ENCODE data around the gene GNB1L. TPM values are rescaled to one million over a fixed set of nuclear protein-coding genes. Genes with fewer than 3 reads are reported as not detected.

The GNB1L gene
- total and polyA plus RNA-seq, 9 of the 15 experiments (the other 6 are each of a cell fraction or from before 2014, with no cell fraction given): 0.56 to 50.5 (median 10.2) TPM

DNA sequence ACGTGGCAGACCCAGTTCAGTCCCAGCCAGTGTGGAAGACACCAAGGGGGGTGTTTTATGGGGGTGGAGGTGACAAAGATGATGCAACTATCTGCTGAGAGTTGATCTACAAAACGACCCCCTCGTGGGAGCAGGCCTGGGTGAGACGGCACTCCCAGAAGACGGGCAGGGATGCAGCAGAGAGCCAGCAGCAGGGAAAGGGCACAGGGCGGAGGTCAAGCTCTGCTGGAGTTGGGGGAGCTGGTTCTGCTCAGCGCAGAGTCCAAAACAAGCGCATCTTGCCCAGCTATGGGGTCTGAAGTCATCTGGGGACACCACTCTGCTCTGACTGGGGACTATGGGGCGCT lies 3.9 kb downstream of the GNB1L start (continued):
- TF ChIP-seq, protein P1, sequence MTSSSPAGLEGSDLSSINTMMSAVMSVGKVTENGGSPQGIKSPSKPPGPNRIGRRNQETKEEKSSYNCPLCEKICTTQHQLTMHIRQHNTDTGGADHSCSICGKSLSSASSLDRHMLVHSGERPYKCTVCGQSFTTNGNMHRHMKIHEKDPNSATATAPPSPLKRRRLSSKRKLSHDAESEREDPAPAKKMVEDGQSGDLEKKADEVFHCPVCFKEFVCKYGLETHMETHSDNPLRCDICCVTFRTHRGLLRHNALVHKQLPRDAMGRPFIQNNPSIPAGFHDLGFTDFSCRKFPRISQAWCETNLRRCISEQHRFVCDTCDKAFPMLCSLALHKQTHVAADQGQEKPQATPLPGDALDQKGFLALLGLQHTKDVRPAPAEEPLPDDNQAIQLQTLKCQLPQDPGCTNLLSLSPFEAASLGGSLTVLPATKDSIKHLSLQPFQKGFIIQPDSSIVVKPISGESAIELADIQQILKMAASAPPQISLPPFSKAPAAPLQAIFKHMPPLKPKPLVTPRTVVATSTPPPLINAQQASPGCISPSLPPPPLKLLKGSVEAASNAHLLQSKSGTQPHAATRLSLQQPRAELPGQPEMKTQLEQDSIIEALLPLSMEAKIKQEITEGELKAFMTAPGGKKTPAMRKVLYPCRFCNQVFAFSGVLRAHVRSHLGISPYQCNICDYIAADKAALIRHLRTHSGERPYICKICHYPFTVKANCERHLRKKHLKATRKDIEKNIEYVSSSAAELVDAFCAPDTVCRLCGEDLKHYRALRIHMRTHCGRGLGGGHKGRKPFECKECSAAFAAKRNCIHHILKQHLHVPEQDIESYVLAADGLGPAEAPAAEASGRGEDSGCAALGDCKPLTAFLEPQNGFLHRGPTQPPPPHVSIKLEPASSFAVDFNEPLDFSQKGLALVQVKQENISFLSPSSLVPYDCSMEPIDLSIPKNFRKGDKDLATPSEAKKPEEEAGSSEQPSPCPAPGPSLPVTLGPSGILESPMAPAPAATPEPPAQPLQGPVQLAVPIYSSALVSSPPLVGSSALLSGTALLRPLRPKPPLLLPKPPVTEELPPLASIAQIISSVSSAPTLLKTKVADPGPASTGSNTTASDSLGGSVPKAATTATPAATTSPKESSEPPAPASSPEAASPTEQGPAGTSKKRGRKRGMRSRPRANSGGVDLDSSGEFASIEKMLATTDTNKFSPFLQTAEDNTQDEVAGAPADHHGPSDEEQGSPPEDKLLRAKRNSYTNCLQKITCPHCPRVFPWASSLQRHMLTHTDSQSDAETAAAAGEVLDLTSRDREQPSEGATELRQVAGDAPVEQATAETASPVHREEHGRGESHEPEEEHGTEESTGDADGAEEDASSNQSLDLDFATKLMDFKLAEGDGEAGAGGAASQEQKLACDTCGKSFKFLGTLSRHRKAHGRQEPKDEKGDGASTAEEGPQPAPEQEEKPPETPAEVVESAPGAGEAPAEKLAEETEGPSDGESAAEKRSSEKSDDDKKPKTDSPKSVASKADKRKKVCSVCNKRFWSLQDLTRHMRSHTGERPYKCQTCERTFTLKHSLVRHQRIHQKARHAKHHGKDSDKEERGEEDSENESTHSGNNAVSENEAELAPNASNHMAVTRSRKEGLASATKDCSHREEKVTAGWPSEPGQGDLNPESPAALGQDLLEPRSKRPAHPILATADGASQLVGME (CRISPR knock-in tag; IDR thresholded peaks at IDR 0.05): peak; percentile 7; the same call in 1 of the 2 replicates
- TF ChIP-seq RBBP5 (IDR thresholded peaks at IDR 0.05; ENCODE audit: borderline replicate concordance, insufficient read depth, low read length, poor library complexity, severe bottlenecking): peak; percentile 28
- no peak for TF ChIP-seq NCOA1 (IDR thresholded peaks at IDR 0.05; ENCODE audit: low read depth)
- no peak for TF ChIP-seq ZNF3 (CRISPR knock-in tag; IDR thresholded peaks at IDR 0.05)
- TF ChIP-seq ZSCAN29 (IDR thresholded peaks at IDR 0.05): no peak
- TF ChIP-seq, protein P2, sequence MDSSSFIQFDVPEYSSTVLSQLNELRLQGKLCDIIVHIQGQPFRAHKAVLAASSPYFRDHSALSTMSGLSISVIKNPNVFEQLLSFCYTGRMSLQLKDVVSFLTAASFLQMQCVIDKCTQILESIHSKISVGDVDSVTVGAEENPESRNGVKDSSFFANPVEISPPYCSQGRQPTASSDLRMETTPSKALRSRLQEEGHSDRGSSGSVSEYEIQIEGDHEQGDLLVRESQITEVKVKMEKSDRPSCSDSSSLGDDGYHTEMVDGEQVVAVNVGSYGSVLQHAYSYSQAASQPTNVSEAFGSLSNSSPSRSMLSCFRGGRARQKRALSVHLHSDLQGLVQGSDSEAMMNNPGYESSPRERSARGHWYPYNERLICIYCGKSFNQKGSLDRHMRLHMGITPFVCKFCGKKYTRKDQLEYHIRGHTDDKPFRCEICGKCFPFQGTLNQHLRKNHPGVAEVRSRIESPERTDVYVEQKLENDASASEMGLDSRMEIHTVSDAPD (CRISPR knock-in tag; IDR thresholded peaks at IDR 0.05): no peak
- TF ChIP-seq, protein P3, sequence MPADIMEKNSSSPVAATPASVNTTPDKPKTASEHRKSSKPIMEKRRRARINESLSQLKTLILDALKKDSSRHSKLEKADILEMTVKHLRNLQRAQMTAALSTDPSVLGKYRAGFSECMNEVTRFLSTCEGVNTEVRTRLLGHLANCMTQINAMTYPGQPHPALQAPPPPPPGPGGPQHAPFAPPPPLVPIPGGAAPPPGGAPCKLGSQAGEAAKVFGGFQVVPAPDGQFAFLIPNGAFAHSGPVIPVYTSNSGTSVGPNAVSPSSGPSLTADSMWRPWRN (IDR thresholded peaks at IDR 0.05; ENCODE audit: low read depth): no peak
- TF ChIP-seq ESRRA (IDR thresholded peaks at IDR 0.05; ENCODE audit: borderline replicate concordance, low read depth): no peak
- no peak for TF ChIP-seq ZNF551 (CRISPR knock-in tag; IDR thresholded peaks at IDR 0.05)
- TF ChIP-seq NR4A1 (CRISPR knock-in tag; IDR thresholded peaks at IDR 0.05): no peak
- no peak for TF ChIP-seq NR4A1 (tag; IDR thresholded peaks at IDR 0.05)
- TF ChIP-seq PHF21A (IDR thresholded peaks at IDR 0.05; ENCODE audit: borderline replicate concordance, low read depth): no peak
- TF ChIP-seq, protein P4, sequence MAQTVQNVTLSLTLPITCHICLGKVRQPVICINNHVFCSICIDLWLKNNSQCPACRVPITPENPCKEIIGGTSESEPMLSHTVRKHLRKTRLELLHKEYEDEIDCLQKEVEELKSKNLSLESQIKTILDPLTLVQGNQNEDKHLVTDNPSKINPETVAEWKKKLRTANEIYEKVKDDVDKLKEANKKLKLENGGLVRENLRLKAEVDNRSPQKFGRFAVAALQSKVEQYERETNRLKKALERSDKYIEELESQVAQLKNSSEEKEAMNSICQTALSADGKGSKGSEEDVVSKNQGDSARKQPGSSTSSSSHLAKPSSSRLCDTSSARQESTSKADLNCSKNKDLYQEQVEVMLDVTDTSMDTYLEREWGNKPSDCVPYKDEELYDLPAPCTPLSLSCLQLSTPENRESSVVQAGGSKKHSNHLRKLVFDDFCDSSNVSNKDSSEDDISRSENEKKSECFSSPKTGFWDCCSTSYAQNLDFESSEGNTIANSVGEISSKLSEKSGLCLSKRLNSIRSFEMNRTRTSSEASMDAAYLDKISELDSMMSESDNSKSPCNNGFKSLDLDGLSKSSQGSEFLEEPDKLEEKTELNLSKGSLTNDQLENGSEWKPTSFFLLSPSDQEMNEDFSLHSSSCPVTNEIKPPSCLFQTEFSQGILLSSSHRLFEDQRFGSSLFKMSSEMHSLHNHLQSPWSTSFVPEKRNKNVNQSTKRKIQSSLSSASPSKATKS (CRISPR knock-in tag; IDR thresholded peaks at IDR 0.05): no peak
- no peak for TF ChIP-seq ZNF778 (CRISPR knock-in tag; IDR thresholded peaks at IDR 0.05)
- TF ChIP-seq RHOXF2B (CRISPR knock-in tag; conservative IDR thresholded peaks at IDR 0.05): no peak
- TF ChIP-seq ZNF41 (CRISPR knock-in tag; conservative IDR thresholded peaks at IDR 0.05): no peak
- TF ChIP-seq CHD4 (IDR thresholded peaks at IDR 0.05; ENCODE audit: insufficient read depth, insufficient replicate concordance, low read depth, low read length, poor library complexity, severe bottlenecking): no peak
- TF ChIP-seq CXXC5 (CRISPR knock-in tag; IDR thresholded peaks at IDR 0.05): no peak
- no peak for TF ChIP-seq ZNF384 (IDR thresholded peaks at IDR 0.05; ENCODE audit: low read depth, low read length)
- TF ChIP-seq ZNF75A (CRISPR knock-in tag; IDR thresholded peaks at IDR 0.05): no peak
- no peak for TF ChIP-seq HIVEP1 (CRISPR knock-in tag; IDR thresholded peaks at IDR 0.05)
- TF ChIP-seq PHB (CRISPR knock-in tag; IDR thresholded peaks at IDR 0.05): no peak
